Esophagus muscularis mucosa (tissue), 4 donors: ENCODE results near the gene ENTREP3. TPM values are rescaled to one million over a fixed set of nuclear protein-coding genes. Genes with fewer than 3 reads are reported as not detected.
"Not testable (repeated sequence)": the region's sequence is repeated elsewhere in the genome, so short reads cannot be mapped to it uniquely, and the experiment has no call there.

Experiments used
- DNase-seq: peaks from one replicate; pipeline ENCODE4 v3.0.0-alpha.2; 2017; ENCODE audit errors: extremely low spot score
- H3K27ac ChIP-seq, 4 donors: fragments of 200-600 bp; sonication (generic); replicated peaks in 1 of 4; 1 replicate in 3 of 4; 2 replicates in 1 of 4; pipeline ENCODE4 v1.5.1; 2016 to 2019; ENCODE audit warnings: mild to moderate bottlenecking in 1 of 4
- H3K27me3 ChIP-seq, 4 donors: fragments of 200-600 bp; sonication (generic); one replicate each; pipeline versions ENCODE4 v1.5.1 to v1.6.0; 2016 to 2019
- H3K36me3 ChIP-seq, 4 donors: fragments of 200-600 bp; sonication (generic); one replicate each; pipeline ENCODE4 v1.5.1; 2016 to 2019
- H3K4me1 ChIP-seq, 4 donors: fragments of 200-600 bp; sonication (generic); one replicate each; pipeline ENCODE4 v1.5.1; 2016 to 2019
- H3K4me3 ChIP-seq, 4 donors: fragments of 200-600 bp; sonication (generic); 1 replicate in 2 of 4; 2 replicates in 2 of 4; pipeline ENCODE4 v1.5.1; 2016 to 2019; ENCODE audit warnings: mild to moderate bottlenecking in 4 of 4, moderate library complexity in 1 of 4
- H3K9me3 ChIP-seq, 4 donors: fragments of 200-600 bp; sonication (generic); 1 replicate in 3 of 4; 2 replicates in 1 of 4; pipeline ENCODE4 v1.5.1; 2016 to 2019
- EP300 ChIP-seq: sonication (generic); formaldehyde crosslinking; IDR thresholded peaks from one replicate; pipeline ENCODE4 v1.6.1; 2017; ENCODE audit warnings: antibody characterized with exemption
- POLR2A ChIP-seq: fragments of 450-650 bp; IDR thresholded peaks from one replicate; pipeline ENCODE4 v1.6.1; 2017; ENCODE audit warnings: antibody characterized with exemption, moderate library complexity, mild to moderate bottlenecking, low read depth
- POLR2AphosphoS5 ChIP-seq, 2 donors: sonication (generic); formaldehyde crosslinking; IDR thresholded peaks; one replicate each; pipeline ENCODE4 v1.6.1; 2017; ENCODE audit warnings: antibody characterized with exemption in 2 of 2
- WGBS: methylation state at CpG from one replicate; pipeline ENCODE4 v1.1.5; 2018; 5-methylcytosine and 5-hydroxymethylcytosine counted together
- intact Hi-C: fragments of 100-400 bp; cut with DNase I; formaldehyde crosslinking; loops from one replicate; pipeline ENCODE4 v1.15.1; 2023
- total RNA-seq, 4 donors: library from RNA; depleted of rRNA; stranded (reverse); fragments of >200 nt; gene quantifications; one replicate each; pipeline versions ENCODE4 v1.1.0 to v1.2.1, GENCODE V29; 2016
- TF ChIP-seq, protein P1 (sequence below), 3 experiments: fragments of 200-600 bp in 2 of 3; fragments of 450-650 bp in 1 of 3; sonication (generic) in 2 of 3; IDR thresholded peaks; one replicate each; pipeline ENCODE4 v1.5.1; 2017 to 2019; ENCODE audit warnings: antibody characterized with exemption in 3 of 3, mild to moderate bottlenecking in 2 of 3, moderate library complexity in 1 of 3

ENTREP3 gene
- total RNA-seq, 4 donors from 2014 or later: 15.1 to 38.7 (median 22.6) TPM

GRCh38 chr1:155295183-155295941 is 40.1 kb upstream of the ENTREP3 start:
- Histone ChIP-seq H3K4me3 (peak overlapping the region; percentile 16 to 40 (median 24)), H3K36me3 (no peaks in the 10 kb centered on the region), H3K27me3 (peaks cover 0 to 49% (median 12%) of the 10 kb centered on the region in 4 donors), H3K27ac (no peak overlapping the region), H3K4me1 (peaks cover 8 to 13% (median 12%) of the 10 kb centered on the region in 4 donors), H3K9me3 (no peaks in the 10 kb centered on the region)
- WGBS: 16% methylated on average over 23 of the region's 47 CpGs
- no peak for DNase-seq
- TF ChIP-seq POLR2AphosphoS5 (IDR thresholded peaks at IDR 0.05) (no peak), POLR2A (no peak)
- TF ChIP-seq, protein P1, sequence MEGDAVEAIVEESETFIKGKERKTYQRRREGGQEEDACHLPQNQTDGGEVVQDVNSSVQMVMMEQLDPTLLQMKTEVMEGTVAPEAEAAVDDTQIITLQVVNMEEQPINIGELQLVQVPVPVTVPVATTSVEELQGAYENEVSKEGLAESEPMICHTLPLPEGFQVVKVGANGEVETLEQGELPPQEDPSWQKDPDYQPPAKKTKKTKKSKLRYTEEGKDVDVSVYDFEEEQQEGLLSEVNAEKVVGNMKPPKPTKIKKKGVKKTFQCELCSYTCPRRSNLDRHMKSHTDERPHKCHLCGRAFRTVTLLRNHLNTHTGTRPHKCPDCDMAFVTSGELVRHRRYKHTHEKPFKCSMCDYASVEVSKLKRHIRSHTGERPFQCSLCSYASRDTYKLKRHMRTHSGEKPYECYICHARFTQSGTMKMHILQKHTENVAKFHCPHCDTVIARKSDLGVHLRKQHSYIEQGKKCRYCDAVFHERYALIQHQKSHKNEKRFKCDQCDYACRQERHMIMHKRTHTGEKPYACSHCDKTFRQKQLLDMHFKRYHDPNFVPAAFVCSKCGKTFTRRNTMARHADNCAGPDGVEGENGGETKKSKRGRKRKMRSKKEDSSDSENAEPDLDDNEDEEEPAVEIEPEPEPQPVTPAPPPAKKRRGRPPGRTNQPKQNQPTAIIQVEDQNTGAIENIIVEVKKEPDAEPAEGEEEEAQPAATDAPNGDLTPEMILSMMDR (IDR thresholded peaks at IDR 0.05): no peak
- intact Hi-C loops: no loop called here

DNA sequence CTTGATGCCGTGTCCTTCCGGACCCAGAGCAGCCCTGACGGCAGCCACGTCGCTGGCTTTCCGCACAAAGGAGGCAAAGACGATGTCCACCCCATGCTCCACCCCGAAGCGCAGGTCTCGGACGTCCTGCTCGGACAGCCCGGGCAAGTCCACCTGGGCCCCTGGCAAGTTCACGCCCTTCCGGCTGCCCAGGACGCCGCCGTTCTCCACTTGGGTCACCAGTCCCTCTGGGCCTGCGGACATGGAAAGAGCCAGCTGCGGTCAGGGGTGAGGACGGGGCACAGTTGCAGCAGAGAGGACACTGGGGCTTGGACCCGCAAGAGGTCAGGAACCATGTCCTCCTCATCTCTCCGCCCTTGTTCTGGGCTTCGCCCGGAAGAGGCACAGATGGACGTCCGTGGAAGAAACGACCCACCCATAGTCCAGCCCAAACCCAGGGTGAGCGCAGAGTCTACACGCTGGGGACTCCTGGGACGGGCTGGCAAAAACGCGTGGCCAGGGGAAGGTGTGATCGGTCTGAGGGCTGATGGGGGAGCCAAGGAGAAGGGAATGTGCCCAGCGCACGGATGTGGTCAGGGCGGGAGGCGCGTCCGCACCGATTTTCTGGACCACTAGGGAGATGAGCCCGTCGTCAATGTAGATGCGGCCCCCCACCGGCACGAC is 39.4 kb upstream of the ENTREP3 start:
- H3K4me1 ChIP-seq: peaks cover 8 to 13% (median 12%) of the 10 kb centered on the region in 4 donors
- H3K9me3 ChIP-seq: no peaks in the 10 kb centered on the region
- H3K36me3 ChIP-seq: no peaks in the 10 kb centered on the region
- WGBS: 86% methylated on average over 2 of the region's 46 CpGs
- H3K4me3 ChIP-seq: peak overlapping the region; percentile 16 to 40 (median 24)
- no peak overlapping the region for H3K27ac ChIP-seq
- DNase-seq: no peak
- intact Hi-C loops: no loop called here
- no peak for TF ChIP-seq POLR2A
- TF ChIP-seq EP300: no peak
- no peak for TF ChIP-seq POLR2AphosphoS5 (IDR thresholded peaks at IDR 0.05)
- TF ChIP-seq, protein P1 (IDR thresholded peaks at IDR 0.05): no peak
- H3K27me3 ChIP-seq: peaks cover 0 to 49% (median 12%) of the 10 kb centered on the region in 4 donors

DNA sequence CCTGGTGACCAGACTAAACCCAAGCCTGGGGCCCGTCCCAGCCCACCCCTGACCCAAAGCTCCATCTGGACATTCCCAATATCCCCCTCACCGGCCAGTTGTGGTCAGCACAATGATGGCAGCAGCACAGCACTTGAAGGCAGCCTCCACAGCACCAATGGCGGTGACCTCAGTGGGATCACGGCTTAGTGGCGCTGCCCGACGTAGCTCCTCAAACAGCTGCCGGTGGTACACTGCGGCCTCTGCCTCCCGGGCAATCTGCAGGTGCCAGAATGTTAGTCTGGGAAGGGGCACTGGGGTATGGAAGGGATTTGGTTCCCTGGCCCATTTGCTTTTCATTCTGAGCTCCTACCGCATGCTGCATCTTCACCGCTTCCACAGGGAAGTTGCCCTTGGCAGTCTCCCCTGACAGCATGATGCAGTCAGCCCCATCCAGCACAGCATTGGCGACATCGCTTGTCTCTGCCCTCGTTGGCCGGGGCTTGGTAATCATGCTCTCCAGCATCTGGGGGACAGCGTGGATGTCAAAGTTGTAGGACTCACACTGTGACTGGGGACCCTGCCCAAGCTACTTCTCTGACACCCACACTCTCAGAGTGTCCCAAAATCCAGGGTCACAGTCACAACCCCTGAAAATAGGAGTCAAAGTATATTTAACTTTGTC is 37.9 kb upstream of the ENTREP3 start:
- Histone ChIP-seq H3K27ac (no peak overlapping the region), H3K4me1 (peaks cover 8 to 13% (median 12%) of the 10 kb centered on the region in 4 donors), H3K9me3 (no peaks in the 10 kb centered on the region), H3K4me3 (no peak overlapping the region), H3K36me3 (peaks cover 0 to under 1% (median 0%) of the 10 kb centered on the region in 4 donors), H3K27me3 (peaks cover 0 to 45% (median 12%) of the 10 kb centered on the region in 4 donors)
- intact Hi-C loops: no loop called here
- TF ChIP-seq, protein P1 (IDR thresholded peaks at IDR 0.05): no peak
- no peak for TF ChIP-seq POLR2AphosphoS5 (IDR thresholded peaks at IDR 0.05)
- no peak for TF ChIP-seq POLR2A
- no peak for TF ChIP-seq EP300
- no peak for DNase-seq
- 88% methylated on average over 17 of the region's 17 CpGs for WGBS

GRCh38 chr1:155291006-155291405 is 35.7 kb upstream of the ENTREP3 start:
- H3K9me3 ChIP-seq, DNase-seq, H3K36me3 ChIP-seq, intact Hi-C loops, H3K4me3 ChIP-seq, H3K27ac ChIP-seq: not testable (repeated sequence)
- WGBS: 94% methylated on average over 5 of the region's 10 CpGs
- Histone ChIP-seq H3K4me1 (peaks cover 8 to 13% (median 12%) of the 10 kb centered on the region in 4 donors), H3K27me3 (peaks cover 0 to 25% (median 12%) of the 10 kb centered on the region in 4 donors)

GRCh38 chr1:155287987-155288543 is 32.8 kb upstream of the ENTREP3 start:
- Histone ChIP-seq H3K9me3 (no peaks in the 10 kb centered on the region), H3K27ac (no peak overlapping the region), H3K36me3 (peaks cover 0 to 12% (median 0%) of the 10 kb centered on the region in 4 donors), H3K4me1 (no peaks in the 10 kb centered on the region), H3K27me3 (no peaks in the 10 kb centered on the region), H3K4me3 (no peak overlapping the region)
- intact Hi-C loops: no loop called here
- 91% methylated on average over 16 of the region's 21 CpGs for WGBS
- TF ChIP-seq POLR2A (no peak), POLR2AphosphoS5 (IDR thresholded peaks at IDR 0.05) (no peak), EP300 (no peak)
- TF ChIP-seq, protein P1 (IDR thresholded peaks at IDR 0.05): no peak
- DNase-seq: no peak
